NCI-H748 (cell line): ENCODE data around the gene PLEKHM3.
"Not testable (repeated sequence)": the region's sequence is repeated elsewhere in the genome, so short reads cannot be mapped to it uniquely, and the experiment has no call there.

Experiments
- DNase-seq: peaks from one replicate; lab custom pipeline; 2025; ENCODE audit not compliant: unreplicated experiment; lab: John Stamatoyannopoulos, UW

Gene PLEKHM3

GRCh38 chr2:207951734-207952470, 73.4 kb downstream of the PLEKHM3 start:
- DNase-seq, result no peak

DNA sequence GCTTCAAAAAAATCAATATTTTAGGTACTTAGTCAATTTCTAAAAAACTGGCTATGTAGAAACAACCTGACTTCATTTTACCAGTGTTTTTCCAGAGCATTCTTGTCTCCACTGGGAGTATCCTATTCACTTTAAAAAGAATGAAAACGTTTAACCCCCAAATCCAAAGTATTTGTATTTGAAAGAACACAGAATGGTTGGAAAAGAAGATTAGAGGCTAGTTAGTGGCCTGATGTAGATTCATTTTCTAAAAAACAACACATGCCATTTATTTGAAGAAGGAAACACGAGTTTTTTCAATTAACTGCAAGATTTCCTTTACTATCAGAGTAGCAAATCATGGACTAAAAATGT, 74.6 kb downstream of the PLEKHM3 start:
- DNase-seq, result no peak

DNA sequence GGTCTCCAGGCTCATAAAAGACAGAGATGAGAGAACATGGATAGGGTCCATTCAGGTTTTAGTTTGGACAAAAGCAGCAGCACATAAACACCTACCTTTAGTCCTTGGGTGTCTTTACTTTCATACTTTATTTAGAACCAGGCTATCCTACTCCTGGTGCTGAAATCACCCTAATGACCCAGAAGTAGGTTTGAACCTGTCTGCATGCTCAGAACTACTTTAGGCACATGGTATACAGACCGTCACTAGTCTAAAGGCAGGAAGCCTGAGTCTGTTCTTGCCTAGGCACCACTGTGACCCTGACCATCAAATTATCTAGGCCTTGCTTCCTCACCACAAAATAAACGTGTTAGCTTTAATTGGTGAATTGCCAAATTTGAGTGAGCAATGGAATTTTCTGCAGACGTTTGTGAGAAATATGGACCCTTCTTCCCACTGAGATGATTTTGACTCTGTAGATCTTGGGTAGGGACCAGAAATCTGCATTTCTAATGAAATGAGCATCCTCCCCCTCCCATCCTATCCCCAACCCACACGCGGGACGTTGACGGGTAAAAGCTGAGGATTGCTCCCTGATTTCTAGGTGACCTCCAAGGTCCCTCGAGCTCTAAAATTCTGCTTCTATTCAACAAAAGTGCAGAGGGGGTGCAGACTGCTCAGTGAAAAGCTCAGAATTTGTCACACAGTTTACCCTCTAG, 75.1 kb downstream of the PLEKHM3 start:
- DNase-seq, result no peak

DNA sequence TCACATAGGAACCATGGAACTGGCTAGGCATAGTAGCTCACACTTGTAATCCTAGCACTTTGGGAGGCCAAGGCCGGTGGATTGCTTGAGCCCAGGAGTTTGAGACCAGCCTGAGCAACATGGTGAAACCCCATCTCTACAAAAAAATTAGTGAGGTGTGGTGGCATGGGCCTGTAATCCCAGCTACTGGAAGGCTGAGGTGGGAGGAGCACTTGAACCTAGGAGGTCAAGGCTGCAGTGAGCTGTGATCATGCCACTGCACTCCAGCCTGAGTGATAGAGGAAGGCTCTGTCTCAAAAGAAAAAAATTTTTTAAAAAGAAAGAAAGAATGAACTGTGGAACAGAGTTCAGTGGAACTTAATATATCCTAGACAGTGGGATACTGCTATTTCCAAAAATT, 76.1 kb downstream of the PLEKHM3 start:
- not testable (repeated sequence) for DNase-seq

GRCh38 chr2:207944979-207945600, 80.2 kb downstream of the PLEKHM3 start:
- DNase-seq, result no peak

GRCh38 chr2:207944334-207944733, 81.0 kb downstream of the PLEKHM3 start:
- no peak for DNase-seq

GRCh38 chr2:207939342-207940108, 85.8 kb downstream of the PLEKHM3 start:
- DNase-seq, result peak; percentile 81

DNA sequence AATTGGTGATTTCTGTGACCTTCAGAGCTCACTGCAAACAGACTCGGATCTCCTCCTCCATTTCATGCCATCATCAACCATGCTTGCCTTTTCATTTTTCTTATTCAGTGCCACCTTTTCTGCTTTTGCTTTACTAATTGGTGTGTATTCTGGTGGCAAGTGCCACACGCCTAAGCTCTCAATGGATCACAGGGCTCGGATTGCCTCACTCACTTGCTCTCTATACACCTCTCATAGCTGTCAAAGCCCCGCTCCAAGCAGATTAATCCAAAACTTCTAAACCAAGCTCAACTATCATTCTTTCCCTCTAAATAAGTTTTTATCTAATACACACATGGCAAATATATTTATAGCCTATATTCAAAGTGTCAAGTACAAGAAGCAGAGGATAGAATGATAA, 86.4 kb downstream of the PLEKHM3 start:
- DNase-seq, result peak; percentile 38

DNA sequence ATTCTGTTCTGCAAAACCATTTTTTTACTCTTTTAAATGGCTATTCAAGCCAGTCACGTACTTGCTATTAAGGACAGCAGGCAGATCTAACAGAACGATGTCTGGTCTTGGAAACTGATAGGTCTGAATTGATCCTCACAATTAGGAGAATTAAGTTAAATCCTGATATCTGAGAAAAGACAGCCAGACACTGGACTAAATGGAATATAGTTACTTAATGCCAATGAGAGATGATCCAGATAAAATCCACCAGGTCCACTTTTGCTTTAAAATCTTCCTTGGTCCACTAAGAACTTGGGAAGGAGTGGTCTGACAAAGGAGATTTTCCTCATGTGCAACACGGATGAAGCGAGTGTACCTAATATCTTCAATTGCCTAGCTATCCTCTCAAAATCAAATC, 86.9 kb downstream of the PLEKHM3 start:
- no peak for DNase-seq

GRCh38 chr2:207937823-207938222, 87.5 kb downstream of the PLEKHM3 start:
- DNase-seq, result no peak

GRCh38 chr2:207937253-207937652, 88.1 kb downstream of the PLEKHM3 start:
- no peak for DNase-seq

- DNase-seq, result no peak
Observed at GRCh38 chr2:207936380-207936779, 88.9 kb downstream of the PLEKHM3 start.

DNA sequence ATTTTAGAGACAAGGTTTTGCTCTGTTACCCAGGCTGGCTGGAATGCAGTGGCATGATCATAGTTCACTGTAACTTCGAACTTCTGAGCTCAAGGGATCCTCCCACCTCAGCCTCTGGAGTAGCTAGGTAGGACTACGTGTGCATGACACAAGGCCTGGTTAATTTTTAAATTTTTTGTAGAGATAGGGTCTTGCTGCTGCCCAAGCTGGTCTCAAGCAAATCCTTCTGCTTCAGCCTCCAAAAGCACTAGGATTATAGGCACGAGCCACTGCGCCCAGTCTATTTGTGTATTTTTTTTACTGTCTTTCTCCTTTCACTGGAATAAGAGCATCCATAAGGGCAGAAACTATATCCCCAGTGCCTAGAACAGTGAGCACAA, 89.3 kb downstream of the PLEKHM3 start:
- DNase-seq, result no peak

- DNase-seq, result no peak
Observed at GRCh38 chr2:207935121-207935990, 90.0 kb downstream of the PLEKHM3 start.

- no peak for DNase-seq
Observed at GRCh38 chr2:207934720-207935119, 90.6 kb downstream of the PLEKHM3 start.

DNA sequence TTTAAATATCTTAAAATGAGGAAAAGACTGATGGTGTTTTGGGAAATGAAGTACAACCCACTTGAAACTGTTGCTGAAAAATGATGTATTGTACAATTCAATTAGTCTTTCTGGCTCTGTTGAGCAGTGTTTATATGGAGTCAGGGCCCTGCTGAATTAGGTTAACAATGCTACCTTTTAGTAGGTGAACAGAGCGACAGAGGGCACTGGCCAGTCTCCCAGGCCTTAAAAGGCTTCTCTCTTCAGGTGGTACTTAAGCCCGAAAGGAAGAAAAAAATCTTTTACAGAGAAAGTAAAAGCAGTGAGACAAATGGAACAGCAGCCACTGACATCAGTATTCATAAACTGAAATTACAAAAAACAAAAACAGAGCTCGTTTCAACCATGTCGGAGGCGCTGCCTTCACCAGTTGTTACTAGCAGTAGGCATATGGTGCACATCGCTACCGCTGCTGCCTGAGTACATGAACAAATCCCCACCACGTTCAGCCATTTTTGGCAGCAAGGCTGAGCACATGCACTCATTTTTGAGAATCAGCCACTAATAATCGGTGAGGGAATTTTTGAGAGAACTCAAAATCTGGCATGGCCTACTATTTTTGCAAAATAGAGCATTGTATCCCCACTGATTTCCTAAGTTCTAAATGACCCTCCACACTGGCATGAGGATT, 91.8 kb downstream of the PLEKHM3 start:
- DNase-seq, result no peak

GRCh38 chr2:207932106-207932505, 93.2 kb downstream of the PLEKHM3 start:
- DNase-seq, result no peak

DNA sequence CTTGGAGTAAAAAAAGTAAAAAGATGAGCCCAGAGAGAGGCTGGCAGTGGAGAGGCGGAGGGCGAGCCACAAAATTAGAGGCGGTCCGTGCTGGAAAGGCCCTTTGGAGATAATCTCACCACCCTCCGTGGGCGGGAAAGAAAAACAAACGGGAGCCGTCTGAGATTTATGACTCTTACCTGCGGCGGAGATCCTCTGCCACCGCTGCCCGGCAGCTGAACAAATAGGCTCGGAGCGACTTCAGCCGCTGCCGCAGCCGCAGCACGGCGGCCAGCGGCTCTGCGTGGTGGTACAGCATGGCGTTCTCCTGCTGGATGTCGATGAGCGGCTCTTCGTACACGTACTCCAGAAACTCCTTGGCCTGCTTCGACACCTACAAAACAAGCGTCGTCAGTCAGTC, 94.6 kb downstream of the PLEKHM3 start:
- peak; percentile 98 for DNase-seq

DNA sequence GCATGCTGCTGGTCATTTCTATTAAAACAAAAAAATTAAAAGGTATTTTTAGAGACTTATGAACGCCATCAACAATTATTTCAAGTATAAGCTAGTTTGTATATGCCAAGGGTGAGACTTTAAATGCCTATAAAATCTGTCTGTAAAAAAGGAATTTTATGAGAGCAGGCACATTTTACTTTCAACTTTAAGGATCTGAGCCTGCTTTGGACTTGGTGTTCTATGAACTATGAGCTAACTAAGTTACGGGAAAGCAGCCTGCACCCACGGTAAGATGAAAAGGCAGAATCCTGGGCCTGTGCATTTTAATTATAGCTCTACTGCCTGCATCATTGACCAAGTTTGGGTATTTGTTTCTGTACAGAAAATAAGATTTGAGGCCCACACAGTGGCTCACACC, 95.4 kb downstream of the PLEKHM3 start:
- DNase-seq, result no peak

DNA sequence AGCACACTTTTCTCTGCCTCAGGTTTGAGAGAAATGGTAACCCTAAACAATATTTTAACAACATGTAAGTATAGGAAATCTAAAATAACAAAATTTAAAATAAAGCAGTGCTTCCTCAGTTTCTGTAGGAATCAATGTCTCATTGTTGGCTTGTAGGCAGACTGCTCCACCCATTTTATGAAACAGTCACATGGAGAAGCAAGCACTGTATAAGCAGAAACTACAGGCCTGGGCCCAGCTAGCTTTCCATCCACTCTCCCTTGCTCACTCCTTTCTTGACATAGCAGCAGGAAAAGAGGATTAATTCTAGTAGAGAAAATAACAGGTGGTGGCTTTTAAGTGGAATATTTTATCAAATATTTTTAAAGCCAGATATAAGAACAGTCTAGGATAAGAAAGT, 97.2 kb downstream of the PLEKHM3 start:
- no peak for DNase-seq
